Measurements from ENCODE around the gene TTC8. TPM values are rescaled to one million over a fixed set of nuclear protein-coding genes. Genes with fewer than 3 reads are reported as not detected.

Gene TTC8
- total and polyA plus RNA-seq, 9 donors = 40.3 to 98.1 (median 66.4) TPM

GRCh38 chr14:88793259-88793625, 31.2 kb upstream of the TTC8 start:
- no peaks in the 10 kb centered on the region for H3K9me3 ChIP-seq
- peak in 1 of 5 donors; percentile 52 for DNase-seq
- H3K27me3 ChIP-seq = no peaks in the 10 kb centered on the region
- intact Hi-C loops (cut with DNase I) = loop anchor here in 1 of 4 donors (2.0 kb wide), 1 partner anchor 234 kb away; no protein-coding TSS in a partner anchor
- H3K36me3 ChIP-seq = no peaks in the 10 kb centered on the region
- peak overlapping the region in 1 of 2 donors; percentile 93 for H3K27ac ChIP-seq
- H3K4me1 ChIP-seq (ENCODE audit: insufficient read depth) = peaks cover 3% of the 10 kb centered on the region
- WGBS, 3 donors = 43 to 53% (median 53%) methylated on average over 13 of the region's 13 CpGs
- peak overlapping the region; percentile 72 for H3K4me3 ChIP-seq
- TF ChIP-seq EP300 (IDR thresholded peaks at IDR 0.05) = no peak
- TF ChIP-seq, protein P1, sequence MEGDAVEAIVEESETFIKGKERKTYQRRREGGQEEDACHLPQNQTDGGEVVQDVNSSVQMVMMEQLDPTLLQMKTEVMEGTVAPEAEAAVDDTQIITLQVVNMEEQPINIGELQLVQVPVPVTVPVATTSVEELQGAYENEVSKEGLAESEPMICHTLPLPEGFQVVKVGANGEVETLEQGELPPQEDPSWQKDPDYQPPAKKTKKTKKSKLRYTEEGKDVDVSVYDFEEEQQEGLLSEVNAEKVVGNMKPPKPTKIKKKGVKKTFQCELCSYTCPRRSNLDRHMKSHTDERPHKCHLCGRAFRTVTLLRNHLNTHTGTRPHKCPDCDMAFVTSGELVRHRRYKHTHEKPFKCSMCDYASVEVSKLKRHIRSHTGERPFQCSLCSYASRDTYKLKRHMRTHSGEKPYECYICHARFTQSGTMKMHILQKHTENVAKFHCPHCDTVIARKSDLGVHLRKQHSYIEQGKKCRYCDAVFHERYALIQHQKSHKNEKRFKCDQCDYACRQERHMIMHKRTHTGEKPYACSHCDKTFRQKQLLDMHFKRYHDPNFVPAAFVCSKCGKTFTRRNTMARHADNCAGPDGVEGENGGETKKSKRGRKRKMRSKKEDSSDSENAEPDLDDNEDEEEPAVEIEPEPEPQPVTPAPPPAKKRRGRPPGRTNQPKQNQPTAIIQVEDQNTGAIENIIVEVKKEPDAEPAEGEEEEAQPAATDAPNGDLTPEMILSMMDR (IDR thresholded peaks at IDR 0.05) = no peak
- TF ChIP-seq POLR2A (IDR thresholded peaks at IDR 0.05) = no peak

- 66 to 69% (median 69%) methylated on average over 4 of the region's 4 CpGs for WGBS, 3 donors
- no peak for DNase-seq
- no peak overlapping the region for H3K4me3 ChIP-seq
Measured at GRCh38 chr14:88798156-88798555, 26.3 kb upstream of the TTC8 start.

DNA sequence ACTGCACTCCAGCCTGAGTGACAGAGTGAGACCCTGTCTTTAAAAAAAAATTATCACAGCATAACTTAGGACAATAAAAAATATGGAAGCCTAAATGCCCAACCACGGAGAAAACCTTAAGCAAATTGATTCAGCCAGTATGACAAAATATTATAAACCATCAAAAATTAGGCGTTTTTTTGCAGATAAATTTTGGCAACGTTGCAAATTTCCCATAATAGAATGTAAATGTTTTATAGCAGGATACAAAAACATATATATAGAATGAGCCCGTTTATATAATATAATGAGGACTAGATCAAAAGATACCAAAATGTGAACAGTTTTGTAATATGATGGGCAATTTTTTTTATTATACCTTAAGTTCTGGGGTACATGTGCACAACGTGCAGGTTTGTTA, 24.9 kb upstream of the TTC8 start:
- no peak for DNase-seq
- Histone ChIP-seq H3K4me1 (ENCODE audit: insufficient read depth) (no peaks in the 10 kb centered on the region), H3K27ac (no peak overlapping the region), H3K27me3 (no peaks in the 10 kb centered on the region), H3K4me3 (no peak overlapping the region), H3K9me3 (no peaks in the 10 kb centered on the region), H3K36me3 (no peaks in the 10 kb centered on the region)
- TF ChIP-seq POLR2A (IDR thresholded peaks at IDR 0.05) = no peak
- TF ChIP-seq EP300 (IDR thresholded peaks at IDR 0.05) = no peak
- TF ChIP-seq, protein P1 (IDR thresholded peaks at IDR 0.05) = no peak
- intact Hi-C loops (cut with DNase I) = no loop called here
- 51 to 64% (median 53%) methylated on average over 5 of the region's 5 CpGs for WGBS, 3 donors

More at GRCh38 chr14:88798156-88798555, 26.3 kb upstream of the TTC8 start:
- H3K4me1 ChIP-seq (ENCODE audit: insufficient read depth) = peaks cover 3% of the 10 kb centered on the region
- no peaks in the 10 kb centered on the region for H3K9me3 ChIP-seq
- H3K27me3 ChIP-seq = no peaks in the 10 kb centered on the region
- no peak for TF ChIP-seq POLR2A (IDR thresholded peaks at IDR 0.05)
- TF ChIP-seq, protein P1 (IDR thresholded peaks at IDR 0.05) = no peak
- no peak for TF ChIP-seq EP300 (IDR thresholded peaks at IDR 0.05)
- no peak overlapping the region for H3K27ac ChIP-seq
- no peaks in the 10 kb centered on the region for H3K36me3 ChIP-seq
- intact Hi-C loops (cut with DNase I) = no loop called here

DNA sequence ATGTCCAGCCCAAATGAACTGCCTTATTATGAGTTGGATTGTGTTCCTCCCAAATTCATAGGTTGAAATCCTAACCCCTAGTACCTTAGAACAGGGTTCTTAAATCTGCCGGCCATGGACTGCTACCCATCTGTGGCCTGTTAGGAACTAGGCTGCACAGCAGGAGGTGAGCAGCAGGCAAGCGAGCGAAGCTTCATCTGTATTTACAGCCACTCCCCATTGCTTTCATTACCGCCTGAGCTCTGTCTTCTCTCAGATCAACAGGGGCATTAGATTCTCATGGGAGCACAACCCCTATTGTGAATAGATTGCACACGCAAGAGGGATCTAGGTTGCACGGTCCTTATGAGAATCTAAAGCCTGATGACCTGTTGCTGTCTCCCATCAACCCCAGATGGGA, 21.9 kb upstream of the TTC8 start:
- no peak for TF ChIP-seq POLR2A (IDR thresholded peaks at IDR 0.05)
- no peak for TF ChIP-seq EP300 (IDR thresholded peaks at IDR 0.05)
- TF ChIP-seq, protein P1 (IDR thresholded peaks at IDR 0.05) = no peak
- no peaks in the 10 kb centered on the region for H3K27me3 ChIP-seq
- no peaks in the 10 kb centered on the region for H3K4me1 ChIP-seq (ENCODE audit: insufficient read depth)
- intact Hi-C loops (cut with DNase I) = no loop called here
- H3K4me3 ChIP-seq = no peak overlapping the region
- H3K36me3 ChIP-seq = no peaks in the 10 kb centered on the region
- WGBS, 3 donors = 90 to 95% (median 94%) methylated on average over 6 of the region's 6 CpGs
- no peaks in the 10 kb centered on the region for H3K9me3 ChIP-seq
- no peak for DNase-seq
- H3K27ac ChIP-seq = no peak overlapping the region
